HepG2 (cell line): ENCODE results near the gene PACSIN1. TPM values are rescaled to one million over a fixed set of nuclear protein-coding genes. Genes with fewer than 3 reads are reported as not detected.

Experiments
- ARID2 ChIP-seq: sonication (generic); formaldehyde crosslinking; IDR thresholded peaks from 2 replicates; pipeline ENCODE4 v1.8.1; 2022; ENCODE audit warnings: mild to moderate bottlenecking, missing genetic modification reagents, borderline replicate concordance
- BRCA1 ChIP-seq: sonication (generic); formaldehyde crosslinking; IDR thresholded peaks from 2 replicates; pipeline ENCODE4 v1.4.0; 2020; ENCODE audit warnings: missing genetic modification reagents
- BRD4 ChIP-seq: sonication (generic); formaldehyde crosslinking; IDR thresholded peaks from 2 replicates; pipeline ENCODE4 v1.4.0; 2020; ENCODE audit warnings: missing genetic modification reagents
- CTCF ChIP-seq: sonication (generic); formaldehyde crosslinking; IDR thresholded peaks from 2 replicates; pipeline ENCODE4 v1.5.0; 2020; ENCODE audit warnings: mild to moderate bottlenecking, missing genetic modification reagents, moderate library complexity
- ELF3 ChIP-seq: IDR thresholded peaks from 2 replicates; pipeline ENCODE4 v1.6.1; 2016; ENCODE audit warnings: missing genetic modification reagents, missing compliant biosample characterization
- GATAD2A ChIP-seq: IDR thresholded peaks from 2 replicates; pipeline ENCODE4 v1.6.1; 2016
- GTF3A ChIP-seq: sonication (generic); formaldehyde crosslinking; conservative IDR thresholded peaks from 2 replicates; pipeline ENCODE4 v1.4.0; 2020; ENCODE audit warnings: mild to moderate bottlenecking, missing genetic modification reagents
- IKZF5 ChIP-seq: IDR thresholded peaks from 2 replicates; pipeline ENCODE4 v1.6.1; 2018; ENCODE audit warnings: missing genetic modification reagents, mild to moderate bottlenecking, missing compliant biosample characterization
- IRF2 ChIP-seq: IDR thresholded peaks from 2 replicates; pipeline ENCODE4 v1.6.1; 2018; ENCODE audit warnings: missing genetic modification reagents, missing compliant biosample characterization
- KLF16 ChIP-seq, 2 experiments: sonication (generic) in 1 of 2; formaldehyde crosslinking in 1 of 2; IDR thresholded peaks; 2 replicates each; pipeline versions ENCODE4 v1.6.1 to v1.8.0; 2016 to 2023; ENCODE audit warnings: missing genetic modification reagents in 2 of 2, missing compliant biosample characterization in 1 of 2
- MED1 ChIP-seq: sonication (generic); formaldehyde crosslinking; IDR thresholded peaks from 2 replicates; pipeline ENCODE4 v1.4.0; 2020; ENCODE audit warnings: missing genetic modification reagents
- PPARG ChIP-seq: conservative IDR thresholded peaks from 2 replicates; pipeline ENCODE4 v1.6.1; 2016; ENCODE audit warnings: missing biosample characterization, missing genetic modification reagents
- ZBTB33 ChIP-seq: sonication (generic); formaldehyde crosslinking; IDR thresholded peaks from 2 replicates; pipeline ENCODE4 v1.4.0; 2020; ENCODE audit warnings: missing genetic modification reagents
- ZC3H4 ChIP-seq: sonication (generic); formaldehyde crosslinking; IDR thresholded peaks from 2 replicates; pipeline ENCODE4 v1.4.0; 2020; ENCODE audit warnings: missing genetic modification reagents, borderline replicate concordance
- ZFY ChIP-seq: sonication (generic); formaldehyde crosslinking; IDR thresholded peaks from 2 replicates; pipeline ENCODE4 v1.4.0; 2020; ENCODE audit warnings: missing genetic modification reagents
- ZNF143 ChIP-seq: sonication (generic); formaldehyde crosslinking; IDR thresholded peaks from 2 replicates; pipeline ENCODE4 v1.4.0; 2020; ENCODE audit warnings: missing genetic modification reagents
- ZNF431 ChIP-seq: sonication (generic); formaldehyde crosslinking; IDR thresholded peaks from 2 replicates; pipeline ENCODE4 v1.9.0; 2022; ENCODE audit warnings: missing genetic modification reagents, low read depth, mild to moderate bottlenecking, borderline replicate concordance
- ZNF432 ChIP-seq: sonication (generic); formaldehyde crosslinking; IDR thresholded peaks from 2 replicates; pipeline ENCODE4 v1.5.0; 2020; ENCODE audit warnings: missing genetic modification reagents, mild to moderate bottlenecking, borderline replicate concordance
- ZNF501 ChIP-seq: sonication (generic); formaldehyde crosslinking; IDR thresholded peaks from 2 replicates; pipeline ENCODE4 v1.5.1; 2020; ENCODE audit warnings: mild to moderate bottlenecking, moderate library complexity, missing genetic modification reagents
- ZNF549 ChIP-seq: sonication (generic); formaldehyde crosslinking; IDR thresholded peaks from 2 replicates; pipeline ENCODE4 v1.5.0; 2020; ENCODE audit warnings: missing genetic modification reagents
- ZNF574 ChIP-seq: sonication (generic); formaldehyde crosslinking; IDR thresholded peaks from 2 replicates; pipeline ENCODE4 v1.4.0; 2020; ENCODE audit warnings: missing genetic modification reagents
- ZNF629 ChIP-seq: sonication (generic); formaldehyde crosslinking; conservative IDR thresholded peaks from 2 replicates; pipeline ENCODE4 v1.5.0; 2020; ENCODE audit warnings: missing genetic modification reagents
- polyA plus RNA-seq, 8 experiments: library from polyadenylated mRNA; depleted of rRNA in 3 of 8; stranded (reverse) in 7 of 8; unstranded in 1 of 8; fragments of >200 nt; fragmentation: Illumina TruSeq in 4 of 8; extraction: Trizol in 4 of 8; gene quantifications; 2 replicates each; pipeline versions ENCODE4 v1.2.1 to v1.2.3, GENCODE V29; 2011 to 2016; ENCODE audit warnings: low read depth in 4 of 8, missing spikeins in 1 of 8, mixed read lengths in 1 of 8; ENCODE audit not compliant: insufficient read depth in 1 of 8
- total RNA-seq, 5 experiments: library from RNA; depleted of rRNA; stranded (reverse); fragments of >200 nt; fragmentation: Illumina TruSeq; extraction: Trizol; gene quantifications; 2 replicates each; pipeline ENCODE4 v1.2.3, GENCODE V29; 2016; ENCODE audit warnings: low read depth in 1 of 5

The PACSIN1 gene
- total and polyA plus RNA-seq, 2 of the 13 experiments (the other 11 are each of a cell fraction or from before 2014, with no cell fraction given): not detected

GRCh38 chr6:34459899-34460593 is 5.8 kb upstream of the PACSIN1 start (continued):
- TF ChIP-seq CTCF (peak; percentile 87), ZC3H4 (CRISPR knock-in tag) (no peak), ZNF629 (CRISPR knock-in tag) (peak; percentile 87), ZNF432 (no peak), BRD4 (CRISPR knock-in tag) (no peak), IKZF5 (CRISPR knock-in tag) (0 out of 2 replicates have a peak, but pooled peaks have one; percentile 26), GATAD2A (CRISPR knock-in tag) (0 out of 2 replicates have a peak, but pooled peaks have one; percentile 29), ELF3 (CRISPR knock-in tag) (no peak), ZNF549 (CRISPR knock-in tag) (no peak), ZNF574 (CRISPR knock-in tag) (no peak), GTF3A (CRISPR knock-in tag) (no peak), ARID2 (CRISPR knock-in tag) (no peak), MED1 (no peak), BRCA1 (CRISPR knock-in tag) (0 out of 2 replicates have a peak, but pooled peaks have one; percentile 34), ZBTB33 (CRISPR knock-in tag) (no peak), PPARG (0 out of 2 replicates have a peak, but pooled peaks have one; percentile 26), ZNF143 (CRISPR knock-in tag) (no peak), ZFY (CRISPR knock-in tag) (no peak), ZNF501 (no peak), KLF16 (CRISPR knock-in tag; IDR thresholded peaks at IDR 0.05) (peak in 1 of 2 experiments; percentile 39; a peak in 1 of 4 replicates), IRF2 (CRISPR knock-in tag) (0 out of 2 replicates have a peak, but pooled peaks have one; percentile 20), ZNF431 (CRISPR knock-in tag) (no peak)
